SKM-1 (cell line): ENCODE measurements around the gene OLIG1.

Experiments used
- DNase-seq: peaks from one replicate; lab custom pipeline; 2025; ENCODE audit not compliant: unreplicated experiment; lab: John Stamatoyannopoulos, UW

OLIG1 gene

DNA sequence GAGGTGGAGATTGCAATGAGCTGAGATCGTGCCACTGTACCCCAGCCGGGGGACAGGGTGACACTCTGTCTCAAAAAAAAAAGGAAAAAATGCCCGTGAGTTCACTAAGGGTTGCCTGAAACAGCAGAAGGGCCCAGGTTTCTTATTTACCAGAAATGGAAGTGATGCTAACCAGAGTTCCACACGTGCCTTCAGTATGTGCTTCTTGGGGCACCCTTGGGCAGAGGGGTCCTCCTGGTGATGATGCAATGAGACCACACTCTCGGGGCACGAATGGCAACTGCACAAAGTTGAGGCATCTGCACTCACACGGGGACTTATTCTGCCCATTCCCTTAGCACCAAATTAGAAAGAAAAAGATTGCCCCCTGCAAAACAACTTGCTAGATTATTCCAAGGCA is 29.2 kb downstream of the OLIG1 start:
- DNase-seq: no peak

DNA sequence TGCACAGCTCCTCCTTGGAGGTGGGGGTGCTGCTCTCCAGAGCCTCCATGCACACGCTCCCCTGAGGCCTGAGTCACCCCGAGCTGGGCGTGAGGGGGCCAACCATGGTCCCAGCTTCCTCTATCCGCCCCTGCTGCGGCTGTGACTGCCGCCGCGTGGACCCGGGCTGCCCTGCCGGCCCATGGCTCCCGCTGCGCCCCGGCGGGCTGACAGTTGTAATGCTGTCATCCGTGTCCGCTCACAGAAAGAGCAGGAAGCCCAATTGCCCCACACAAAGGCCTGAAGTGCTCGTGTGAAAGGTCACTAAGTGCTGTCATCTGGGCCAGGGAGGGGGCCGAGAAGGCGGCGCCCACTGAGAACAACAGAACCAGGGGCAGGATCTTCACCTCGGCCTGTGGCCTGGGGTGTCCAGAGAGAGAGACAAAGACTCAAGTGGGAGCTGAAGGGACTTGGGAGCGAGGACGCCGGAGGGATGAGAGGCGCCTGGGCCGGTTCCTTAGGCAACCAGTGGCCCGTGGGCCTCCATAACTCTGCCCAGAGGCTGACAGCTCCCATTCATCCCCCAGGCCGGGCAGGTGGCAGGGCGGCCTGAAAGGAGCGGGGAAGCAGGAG is 31.5 kb downstream of the OLIG1 start:
- DNase-seq: peak; percentile 37

DNA sequence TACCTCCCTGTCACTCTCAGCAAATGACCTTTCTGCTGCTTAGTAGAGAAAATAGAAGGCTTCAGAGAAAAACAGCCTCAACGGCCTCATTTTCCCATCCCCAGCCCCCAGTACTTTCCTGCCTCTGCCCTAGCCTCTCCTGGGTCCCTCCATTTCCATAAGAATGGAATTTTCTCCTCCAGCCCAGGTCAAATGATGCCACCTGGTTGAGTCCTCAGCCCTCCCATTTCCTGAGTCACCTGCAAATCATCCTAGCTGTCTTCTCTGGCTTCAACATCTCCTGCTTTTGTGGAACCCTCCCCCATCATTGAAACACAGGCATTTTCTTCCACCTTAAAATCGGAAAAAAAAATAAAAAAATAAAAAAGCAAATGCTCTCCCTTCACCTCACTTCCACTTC is 35.1 kb downstream of the OLIG1 start:
- no peak for DNase-seq

DNA sequence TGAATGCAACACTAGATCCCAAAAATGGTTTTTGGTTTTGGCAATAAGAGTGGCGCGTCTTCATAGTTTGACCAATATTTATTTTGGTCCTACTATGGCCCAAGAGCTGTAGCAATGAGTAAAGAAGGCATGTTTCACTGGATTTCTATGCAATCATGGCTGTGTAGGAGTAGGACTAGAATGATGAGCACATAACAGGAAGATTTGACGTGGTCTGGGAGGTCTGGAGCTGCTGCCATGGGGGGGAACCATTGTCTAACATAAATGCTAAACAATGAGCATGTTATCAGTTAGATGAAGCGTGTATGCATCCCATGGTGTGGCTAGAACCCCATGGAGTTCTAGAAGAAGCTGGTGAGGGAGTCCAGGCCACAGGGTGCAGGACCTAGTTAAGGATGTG is 38.3 kb downstream of the OLIG1 start:
- DNase-seq: no peak

DNA sequence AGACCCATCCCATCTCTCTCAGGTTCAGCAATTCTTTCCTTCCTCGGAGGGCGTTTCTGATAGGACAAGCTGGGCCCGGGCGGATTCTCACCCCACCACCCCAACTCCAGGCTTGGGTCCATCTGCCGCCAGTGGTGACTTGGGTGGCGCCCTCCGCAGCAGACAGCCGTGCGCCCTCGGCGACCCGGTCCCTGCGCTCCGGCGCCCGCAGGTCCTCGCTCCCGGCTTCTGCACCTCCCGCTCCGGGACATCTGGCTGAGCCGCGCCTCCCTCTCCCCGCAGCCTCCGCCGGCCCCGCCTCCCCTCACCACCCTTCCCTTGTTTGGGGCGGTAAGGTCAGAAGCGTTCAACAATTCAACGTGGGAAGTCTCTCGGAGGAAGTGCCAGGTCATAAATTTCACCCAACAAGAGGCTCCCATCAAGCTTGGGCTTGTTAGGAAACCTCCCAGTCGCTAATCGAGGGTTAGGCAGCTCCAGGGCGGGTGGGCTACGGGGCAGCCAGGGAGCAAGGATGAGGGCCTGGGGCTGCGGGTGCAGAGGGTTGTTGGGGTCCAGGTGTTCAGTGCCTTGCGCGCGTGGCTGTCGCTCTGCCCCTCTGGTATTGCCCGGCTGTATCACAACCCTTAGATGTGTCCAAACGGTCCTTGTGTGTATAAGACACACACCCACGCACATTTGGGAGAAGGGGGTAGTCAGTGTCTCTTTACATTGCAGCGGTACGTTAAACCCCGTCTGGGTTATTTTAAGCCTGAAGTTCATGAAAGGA is 39.8 kb downstream of the OLIG1 start:
- peak; percentile 66 for DNase-seq

DNA sequence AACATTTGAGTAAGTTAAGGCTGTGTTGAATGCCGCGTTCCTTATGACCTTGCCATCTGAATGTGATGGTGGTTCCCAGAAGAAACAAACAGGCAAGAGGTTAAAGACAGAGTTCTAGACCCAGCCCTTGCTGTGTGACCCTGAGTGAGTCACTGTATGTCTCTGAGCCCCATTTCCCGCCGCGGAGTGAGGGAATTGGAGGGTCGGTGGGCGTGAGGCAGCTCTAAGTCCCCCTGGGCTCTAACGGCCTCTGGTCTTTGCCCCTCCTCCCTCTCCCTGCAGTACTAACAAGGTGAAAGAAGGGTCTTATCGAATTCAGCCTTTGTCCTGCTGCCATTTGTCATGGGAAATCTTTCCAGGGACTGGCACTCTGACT is 40.4 kb downstream of the OLIG1 start:
- DNase-seq: no peak

DNA sequence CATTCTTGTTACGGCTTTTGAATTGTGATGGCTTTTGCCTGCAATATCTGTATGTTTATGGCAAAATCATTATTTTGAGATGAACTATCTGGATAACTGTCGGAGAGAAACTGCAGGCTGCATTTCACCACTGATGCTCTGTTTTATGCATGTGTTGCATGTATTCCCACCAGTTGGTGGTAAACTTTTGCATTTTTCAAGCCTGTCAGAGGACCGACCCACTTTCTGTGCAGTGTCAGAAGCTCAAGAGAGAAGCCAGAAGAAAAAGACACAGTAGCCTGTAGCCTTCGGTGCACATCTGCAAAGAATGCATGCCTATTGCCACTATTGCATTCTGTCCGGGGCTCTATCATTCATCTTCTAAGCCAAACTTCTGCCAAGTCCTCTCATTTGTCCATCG is 41.6 kb downstream of the OLIG1 start:
- no peak for DNase-seq

DNA sequence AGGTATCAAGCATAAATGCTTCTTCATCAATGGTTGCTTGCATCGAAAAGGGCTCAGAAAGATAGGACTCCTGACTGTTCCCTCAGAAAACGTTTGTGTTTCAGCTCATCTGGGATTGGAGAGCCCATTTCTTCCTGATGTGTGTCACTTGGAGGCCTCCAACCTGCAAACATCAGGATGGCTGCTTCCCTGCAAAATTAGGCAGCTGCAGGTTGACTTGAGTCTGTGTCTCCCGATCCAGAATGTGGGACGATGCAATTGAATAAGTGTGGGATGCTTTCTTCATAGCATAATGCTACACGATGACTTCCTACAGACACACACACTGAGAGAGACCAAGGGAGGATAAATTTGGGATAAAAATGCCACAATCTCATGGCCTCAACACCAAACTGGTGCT is 42.2 kb downstream of the OLIG1 start:
- no peak for DNase-seq

DNA sequence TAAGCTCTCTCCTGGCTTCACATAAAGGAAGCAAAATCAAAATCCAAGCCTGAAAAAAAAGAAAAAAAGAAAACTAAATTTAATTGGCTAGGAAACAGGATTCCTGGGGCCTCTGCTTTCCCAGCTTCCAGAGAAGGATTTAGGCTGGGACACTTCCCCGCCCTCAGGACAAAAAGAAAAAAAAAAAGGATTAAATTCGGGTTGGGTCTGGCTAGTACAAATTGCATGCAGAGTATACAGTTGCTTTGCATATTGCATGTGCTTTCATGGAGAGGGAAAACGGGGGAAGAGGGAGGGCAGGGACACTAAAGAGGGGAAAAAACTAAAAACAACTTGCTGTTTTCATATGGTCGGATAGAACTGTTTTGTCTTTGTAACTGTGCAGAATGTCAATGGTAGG is 42.7 kb downstream of the OLIG1 start:
- no peak for DNase-seq

DNA sequence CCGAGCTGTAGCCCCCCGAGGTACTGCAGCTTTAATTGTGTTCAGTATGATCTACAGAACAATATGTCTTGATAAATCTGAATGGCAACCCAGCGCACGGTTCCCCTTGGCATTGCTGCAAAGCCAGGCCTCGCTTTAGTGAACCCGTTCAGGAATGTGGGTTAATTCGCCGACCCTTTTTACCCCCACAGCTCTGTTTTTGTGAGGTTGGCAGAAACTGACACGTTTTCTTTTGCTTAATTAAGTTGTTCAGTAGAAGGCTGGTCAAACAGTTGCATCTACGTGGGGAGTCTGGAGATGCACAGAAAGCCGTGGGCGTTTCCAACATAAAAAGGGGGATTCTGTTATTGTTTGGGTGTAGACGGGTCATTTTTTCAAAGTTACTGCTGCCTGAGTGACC is 43.2 kb downstream of the OLIG1 start:
- no peak for DNase-seq

DNA sequence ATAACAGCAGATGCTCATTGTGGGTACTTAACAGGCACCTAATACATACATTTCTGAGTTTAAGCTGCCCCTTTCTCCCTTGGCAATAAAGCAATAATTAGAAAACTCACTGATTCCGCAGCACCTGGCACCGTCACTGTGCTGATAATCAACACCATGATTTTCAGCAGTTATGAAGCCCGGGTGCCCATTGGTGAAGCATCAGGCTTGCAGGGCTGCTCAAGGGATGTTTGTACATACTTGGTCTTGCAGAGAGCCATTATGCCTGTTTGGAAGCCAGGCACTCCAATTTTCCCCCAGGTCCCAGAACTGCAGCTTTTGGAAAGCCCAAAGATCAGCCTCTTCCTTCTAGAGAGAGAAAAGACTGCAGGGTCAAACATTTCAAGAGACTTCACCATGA is 44.3 kb downstream of the OLIG1 start:
- no peak for DNase-seq

DNA sequence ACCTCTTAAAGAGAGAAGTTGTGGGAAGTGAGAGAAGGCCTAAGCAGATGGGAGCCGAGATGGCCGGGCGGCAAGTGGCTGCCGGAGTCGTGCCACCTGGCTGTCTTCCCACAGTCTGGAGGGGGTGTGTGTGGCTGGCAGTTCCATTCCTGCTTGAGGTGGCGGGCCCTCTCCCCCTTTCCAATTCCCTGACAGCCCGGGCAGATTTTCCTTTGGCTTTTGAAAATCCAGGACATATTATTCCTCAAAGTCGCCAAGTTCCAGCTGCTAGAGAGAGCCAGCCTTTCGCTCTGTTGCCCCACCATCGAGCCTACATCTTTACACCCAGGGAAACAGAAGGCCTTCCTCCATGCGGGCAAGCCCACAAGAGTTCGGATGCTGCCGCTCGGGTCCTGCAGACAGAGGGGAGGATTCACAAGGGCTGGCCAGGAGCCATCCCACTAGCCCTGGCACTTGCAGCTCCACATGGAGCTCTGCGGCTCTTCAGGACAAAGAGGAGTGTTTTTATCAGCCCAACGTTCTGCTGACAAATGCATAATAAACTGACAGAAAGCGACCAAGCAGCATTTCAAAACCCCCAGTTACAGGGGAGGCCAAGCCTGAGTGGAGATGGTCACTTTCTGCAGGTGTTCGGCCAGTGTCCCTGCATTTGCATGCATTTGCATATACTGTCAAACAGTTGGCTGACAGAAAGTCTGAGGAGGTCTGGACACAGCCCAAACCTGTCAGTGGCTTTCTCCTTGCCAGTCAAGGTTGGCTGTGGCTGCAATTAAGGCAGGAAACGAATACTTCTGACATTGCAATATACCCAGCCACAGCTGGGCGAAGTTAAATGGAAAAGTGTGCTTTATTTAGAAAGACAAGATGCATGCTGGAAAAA is 45.9 kb downstream of the OLIG1 start:
- DNase-seq: no peak

DNA sequence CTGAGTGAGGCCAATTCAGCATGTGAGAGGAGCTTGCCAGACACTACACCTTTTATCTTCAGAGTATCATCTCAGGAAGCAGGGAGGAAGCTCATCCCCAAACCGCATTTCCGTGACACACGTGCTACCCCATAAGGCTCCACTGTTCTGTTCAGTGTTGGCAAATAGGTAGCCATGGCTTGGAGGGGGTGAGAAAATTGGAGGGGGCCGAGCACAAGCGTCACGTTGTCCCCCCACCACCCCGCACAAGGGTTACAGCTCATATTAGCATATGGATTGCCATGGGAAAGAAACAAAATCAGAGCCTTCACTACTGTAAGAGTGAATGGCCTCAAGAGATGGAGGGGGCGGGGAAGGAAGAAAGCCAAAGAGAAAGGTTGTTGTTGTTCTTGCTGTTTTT is 46.7 kb downstream of the OLIG1 start:
- DNase-seq: no peak

DNA sequence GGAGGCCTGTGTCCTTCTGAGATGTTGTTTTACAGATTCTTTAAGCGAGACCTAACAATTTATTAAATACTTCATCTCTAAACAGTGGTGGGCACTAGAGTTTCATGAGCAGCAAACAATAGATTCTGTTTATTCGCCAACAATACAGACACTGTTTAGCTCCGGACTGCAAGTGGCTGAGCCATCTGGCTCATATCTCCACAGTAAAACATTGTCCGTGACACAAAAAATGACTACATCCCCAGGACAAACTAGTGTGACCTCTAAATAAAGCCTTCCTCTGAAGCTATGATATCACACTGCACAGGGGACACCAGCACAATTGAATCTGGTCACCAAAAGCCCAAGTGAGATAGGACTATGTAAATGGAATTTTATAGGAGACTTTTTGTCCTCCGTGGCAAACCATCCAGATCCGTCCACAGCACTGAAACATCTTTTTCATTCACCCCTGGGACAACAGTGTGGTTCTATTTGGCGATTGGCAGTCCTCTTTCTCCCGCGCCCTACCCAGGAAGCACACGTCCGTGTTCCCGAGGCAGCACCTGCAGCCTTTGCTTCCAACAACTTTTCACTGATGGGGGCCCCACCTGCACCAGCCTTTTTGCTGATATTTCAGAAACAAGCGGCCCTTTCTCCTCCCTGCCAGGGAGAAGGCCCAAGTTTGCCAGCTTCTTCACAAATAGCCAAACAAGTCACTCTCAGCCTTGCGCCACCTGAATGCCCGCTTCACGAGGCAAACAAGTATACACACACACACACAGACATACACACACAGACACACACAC is 47.4 kb downstream of the OLIG1 start:
- no peak for DNase-seq
